ENCODE data around the gene CFDP1.
"Not testable (repeated sequence)": the region's sequence is repeated elsewhere in the genome, so short reads cannot be mapped to it uniquely, and the experiment has no call there.

DNA sequence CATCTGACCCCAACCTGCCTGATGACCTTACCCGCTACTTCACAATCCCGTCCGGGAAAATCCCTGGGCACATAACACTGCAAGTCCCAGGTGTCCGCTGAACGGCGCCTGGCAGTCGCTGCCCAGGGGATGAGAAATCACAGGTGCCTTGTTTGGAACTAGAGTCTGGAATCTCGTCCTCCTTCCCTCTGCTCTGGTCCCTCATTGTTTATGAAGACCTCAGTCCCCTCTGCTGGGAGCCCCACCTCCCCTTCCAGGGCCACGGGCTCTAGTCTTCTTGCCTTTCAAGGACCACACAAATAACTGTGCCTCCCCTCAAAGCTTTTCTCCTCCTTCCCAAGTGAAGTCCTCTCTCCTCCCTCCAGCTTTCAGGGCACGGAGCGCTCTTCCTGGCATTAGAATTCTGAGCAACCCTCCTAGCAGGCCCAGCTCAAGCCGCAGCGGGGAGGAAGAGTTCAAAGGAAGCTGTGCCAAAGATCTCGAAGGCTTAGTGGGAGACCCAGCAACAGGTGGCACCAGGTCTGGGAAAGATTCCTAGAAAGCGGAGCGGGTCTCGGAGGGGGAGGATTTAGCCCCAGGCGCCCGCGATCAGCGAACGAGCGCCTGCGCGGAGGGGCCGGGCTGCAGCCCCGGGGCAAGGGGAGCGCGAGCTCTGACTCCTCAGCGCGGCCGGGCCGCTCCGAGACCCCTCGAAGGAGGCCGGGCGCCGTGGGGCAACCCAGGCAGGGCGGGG is 30.3 kb upstream of the CFDP1 start:
- TF ChIP-seq, protein P1, sequence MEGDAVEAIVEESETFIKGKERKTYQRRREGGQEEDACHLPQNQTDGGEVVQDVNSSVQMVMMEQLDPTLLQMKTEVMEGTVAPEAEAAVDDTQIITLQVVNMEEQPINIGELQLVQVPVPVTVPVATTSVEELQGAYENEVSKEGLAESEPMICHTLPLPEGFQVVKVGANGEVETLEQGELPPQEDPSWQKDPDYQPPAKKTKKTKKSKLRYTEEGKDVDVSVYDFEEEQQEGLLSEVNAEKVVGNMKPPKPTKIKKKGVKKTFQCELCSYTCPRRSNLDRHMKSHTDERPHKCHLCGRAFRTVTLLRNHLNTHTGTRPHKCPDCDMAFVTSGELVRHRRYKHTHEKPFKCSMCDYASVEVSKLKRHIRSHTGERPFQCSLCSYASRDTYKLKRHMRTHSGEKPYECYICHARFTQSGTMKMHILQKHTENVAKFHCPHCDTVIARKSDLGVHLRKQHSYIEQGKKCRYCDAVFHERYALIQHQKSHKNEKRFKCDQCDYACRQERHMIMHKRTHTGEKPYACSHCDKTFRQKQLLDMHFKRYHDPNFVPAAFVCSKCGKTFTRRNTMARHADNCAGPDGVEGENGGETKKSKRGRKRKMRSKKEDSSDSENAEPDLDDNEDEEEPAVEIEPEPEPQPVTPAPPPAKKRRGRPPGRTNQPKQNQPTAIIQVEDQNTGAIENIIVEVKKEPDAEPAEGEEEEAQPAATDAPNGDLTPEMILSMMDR (IDR thresholded peaks at IDR 0.05): not testable (repeated sequence)
- not testable (repeated sequence) for TF ChIP-seq POLR2A (IDR thresholded peaks at IDR 0.05)
